SK-N-SH treated with all-trans-retinoic acid at 6 μM for 48 hours (cell line): ENCODE results near the gene OR13A1.
"Not testable (repeated sequence)": the region's sequence is repeated elsewhere in the genome, so short reads cannot be mapped to it uniquely, and the experiment has no call there.

Source experiments
- ATAC-seq: fragments of 200-7000 bp; cut with Tn5 transposase; 3 replicates; pipeline ENCODE4 v1.9.1; 2020; ENCODE audit warnings: mild to moderate bottlenecking, moderate library complexity
- ARNTL ChIP-seq: fragments of 450-650 bp; formaldehyde crosslinking; IDR thresholded peaks from 2 replicates; pipeline ENCODE4 v1.5.0; 2020; ENCODE audit warnings: low read depth, mild to moderate bottlenecking, moderate library complexity, borderline replicate concordance
- CSDC2 ChIP-seq: fragments of 250-450 bp; sonication (Bioruptor Pico); IDR thresholded peaks from 2 replicates; pipeline ENCODE4 v1.5.0; 2020; ENCODE audit warnings: mild to moderate bottlenecking, moderate library complexity
- GLIS3 ChIP-seq: fragments of 250-450 bp; sonication (Bioruptor Pico); IDR thresholded peaks from 2 replicates; pipeline ENCODE4 v1.5.0; 2020; ENCODE audit warnings: mild to moderate bottlenecking, moderate library complexity
- OSR1 ChIP-seq: fragments of 250-450 bp; sonication (Bioruptor Pico); IDR thresholded peaks from 2 replicates; pipeline ENCODE4 v1.8.0; 2022; ENCODE audit warnings: moderate library complexity, mild to moderate bottlenecking, inconsistent platforms
- PPARA ChIP-seq: fragments of 250-450 bp; sonication (Bioruptor Pico); IDR thresholded peaks from 2 replicates; pipeline ENCODE4 v1.5.0; 2020; ENCODE audit warnings: mild to moderate bottlenecking, borderline replicate concordance
- RARB ChIP-seq: fragments of 250-450 bp; sonication (Bioruptor Pico); IDR thresholded peaks from 2 replicates; pipeline ENCODE4 v1.8.0; 2021; ENCODE audit warnings: mild to moderate bottlenecking, moderate library complexity
- SNAI2 ChIP-seq: fragments of 250-450 bp; sonication (Bioruptor Pico); IDR thresholded peaks from 2 replicates; pipeline ENCODE4 v1.5.0; 2020; ENCODE audit warnings: mild to moderate bottlenecking, moderate library complexity
- TCF4 ChIP-seq: fragments of 250-450 bp; sonication (Bioruptor Pico); IDR thresholded peaks from 2 replicates; pipeline ENCODE4 v1.8.0; 2021; ENCODE audit warnings: mild to moderate bottlenecking, moderate library complexity, borderline replicate concordance
- TOX ChIP-seq: fragments of 250-450 bp; sonication (Bioruptor Pico); IDR thresholded peaks from 2 replicates; pipeline ENCODE4 v1.8.0; 2021; ENCODE audit warnings: mild to moderate bottlenecking, moderate library complexity, borderline replicate concordance
- ZC3H10 ChIP-seq: fragments of 250-450 bp; sonication (Bioruptor Pico); IDR thresholded peaks from 2 replicates; pipeline ENCODE4 v1.5.1; 2021; ENCODE audit warnings: mild to moderate bottlenecking, moderate library complexity
- ZFP30 ChIP-seq: fragments of 450-650 bp; formaldehyde crosslinking; IDR thresholded peaks from 2 replicates; pipeline ENCODE4 v1.5.0; 2022; ENCODE audit warnings: mild to moderate bottlenecking, moderate library complexity
- ZNF565 ChIP-seq: fragments of 450-650 bp; formaldehyde crosslinking; conservative IDR thresholded peaks from 2 replicates; pipeline ENCODE4 v1.5.0; 2020; ENCODE audit warnings: low read depth, mild to moderate bottlenecking, moderate library complexity
- ZNF70 ChIP-seq: fragments of 450-650 bp; formaldehyde crosslinking; IDR thresholded peaks from 2 replicates; pipeline ENCODE4 v1.5.0; 2020; ENCODE audit warnings: mild to moderate bottlenecking, moderate library complexity
- ZNF8 ChIP-seq: fragments of 450-650 bp; formaldehyde crosslinking; IDR thresholded peaks from 2 replicates; pipeline ENCODE4 v1.5.0; 2020; ENCODE audit warnings: mild to moderate bottlenecking, moderate library complexity
- TF ChIP-seq, protein P1 (sequence below): fragments of 250-450 bp; sonication (Bioruptor Pico); IDR thresholded peaks from 2 replicates; pipeline ENCODE4 v1.5.1; 2020; ENCODE audit warnings: low read depth, mild to moderate bottlenecking, moderate library complexity
- TF ChIP-seq, protein P2 (sequence below): fragments of 250-450 bp; sonication (Bioruptor Pico); IDR thresholded peaks from 2 replicates; pipeline ENCODE4 v1.5.0; 2020; ENCODE audit warnings: mild to moderate bottlenecking, moderate library complexity
- TF ChIP-seq, protein P3 (sequence below): fragments of 250-450 bp; sonication (Bioruptor Pico); IDR thresholded peaks from 2 replicates; pipeline ENCODE4 v1.8.0; 2020; ENCODE audit warnings: mild to moderate bottlenecking, moderate library complexity, borderline replicate concordance
- TF ChIP-seq, protein P4 (sequence below): fragments of 250-450 bp; sonication (Bioruptor Pico); IDR thresholded peaks from 2 replicates; pipeline ENCODE4 v1.5.1; 2021; ENCODE audit warnings: mild to moderate bottlenecking, moderate library complexity
- TF ChIP-seq, protein P5 (sequence below): fragments of 250-450 bp; sonication (Bioruptor Pico); IDR thresholded peaks from 2 replicates; pipeline ENCODE4 v1.8.0; 2021; ENCODE audit warnings: low read depth, mild to moderate bottlenecking, moderate library complexity, borderline replicate concordance

The OR13A1 gene

DNA sequence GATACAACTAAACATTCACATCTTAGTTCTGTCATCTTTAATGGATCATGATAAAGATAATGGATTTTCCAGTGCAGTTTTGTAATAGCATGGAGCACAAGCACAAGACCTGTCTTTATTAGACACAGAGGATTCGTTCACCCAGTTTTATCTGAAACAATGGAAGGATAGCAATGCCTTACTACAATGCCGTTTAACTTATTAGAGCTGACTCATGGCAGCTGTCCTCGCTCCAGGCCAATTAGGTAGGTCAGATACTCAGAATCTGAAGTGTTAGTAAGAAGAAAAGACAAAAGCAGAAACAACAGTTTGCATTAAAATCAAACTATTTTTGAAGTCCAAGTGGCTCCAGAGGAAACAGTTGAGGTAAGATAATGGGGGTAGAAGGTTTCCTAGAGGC, 12.8 kb downstream of the OR13A1 start (continued):
- TF ChIP-seq, protein P1, sequence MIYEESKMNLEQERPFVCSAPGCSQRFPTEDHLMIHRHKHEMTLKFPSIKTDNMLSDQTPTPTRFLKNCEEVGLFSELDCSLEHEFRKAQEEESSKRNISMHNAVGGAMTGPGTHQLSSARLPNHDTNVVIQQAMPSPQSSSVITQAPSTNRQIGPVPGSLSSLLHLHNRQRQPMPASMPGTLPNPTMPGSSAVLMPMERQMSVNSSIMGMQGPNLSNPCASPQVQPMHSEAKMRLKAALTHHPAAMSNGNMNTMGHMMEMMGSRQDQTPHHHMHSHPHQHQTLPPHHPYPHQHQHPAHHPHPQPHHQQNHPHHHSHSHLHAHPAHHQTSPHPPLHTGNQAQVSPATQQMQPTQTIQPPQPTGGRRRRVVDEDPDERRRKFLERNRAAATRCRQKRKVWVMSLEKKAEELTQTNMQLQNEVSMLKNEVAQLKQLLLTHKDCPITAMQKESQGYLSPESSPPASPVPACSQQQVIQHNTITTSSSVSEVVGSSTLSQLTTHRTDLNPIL = no peak

DNA sequence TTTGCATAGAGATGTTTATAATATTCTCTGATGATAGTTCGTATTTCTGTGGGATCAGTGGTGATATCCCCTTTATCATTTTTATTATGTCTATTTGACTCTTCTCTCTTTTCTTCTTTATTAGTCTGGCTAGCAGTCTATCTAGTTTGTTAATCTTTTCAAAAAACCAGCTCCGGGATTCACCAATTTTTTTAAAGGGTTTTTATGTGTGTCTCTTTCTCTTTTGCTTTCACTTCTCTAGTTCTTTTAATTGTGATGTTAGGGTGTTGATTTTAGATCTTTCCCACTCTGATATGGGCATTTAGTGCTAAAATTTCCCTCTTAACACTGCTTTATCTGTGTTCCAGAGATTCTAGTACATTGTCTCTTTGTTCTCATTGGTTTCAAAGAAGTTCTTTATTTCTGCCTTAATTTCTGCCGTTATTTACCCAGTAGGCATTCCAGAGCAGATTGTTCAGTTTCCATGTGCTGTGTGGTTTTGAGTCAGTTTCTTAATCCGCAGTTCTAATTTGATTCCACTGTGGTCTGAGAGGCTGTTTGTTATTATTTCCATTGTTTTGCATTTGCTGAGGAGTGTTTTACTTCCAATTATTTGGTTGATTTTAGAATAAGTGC, 17.0 kb downstream of the OR13A1 start:
- not testable (repeated sequence) for ATAC-seq

DNA sequence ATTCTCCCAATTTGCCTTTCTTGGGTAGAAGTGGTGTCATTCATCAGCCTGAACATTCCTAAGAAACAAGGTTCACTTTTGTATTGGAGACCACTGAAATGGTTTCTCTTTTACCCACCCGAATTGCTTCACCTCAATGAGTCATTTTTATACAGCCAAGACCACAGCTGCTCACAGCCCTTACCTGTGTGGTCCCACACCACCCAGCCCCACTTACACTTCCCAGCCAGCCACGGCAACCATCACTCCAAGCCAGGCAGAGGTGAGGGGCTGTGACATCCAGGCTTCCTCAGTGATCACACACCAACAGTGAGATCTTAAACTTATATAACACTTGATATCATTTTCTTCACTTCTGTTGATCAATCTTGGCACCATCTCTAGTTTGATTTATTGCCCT, 20.7 kb downstream of the OR13A1 start:
- TF ChIP-seq RARB (no peak), GLIS3 (CRISPR knock-in tag) (no peak), OSR1 (CRISPR knock-in tag) (no peak), PPARA (CRISPR knock-in tag) (no peak), ARNTL (CRISPR knock-in tag) (no peak), ZNF70 (CRISPR knock-in tag) (no peak), TOX (CRISPR knock-in tag) (no peak)
- TF ChIP-seq, protein P1 = no peak
- TF ChIP-seq, protein P2, sequence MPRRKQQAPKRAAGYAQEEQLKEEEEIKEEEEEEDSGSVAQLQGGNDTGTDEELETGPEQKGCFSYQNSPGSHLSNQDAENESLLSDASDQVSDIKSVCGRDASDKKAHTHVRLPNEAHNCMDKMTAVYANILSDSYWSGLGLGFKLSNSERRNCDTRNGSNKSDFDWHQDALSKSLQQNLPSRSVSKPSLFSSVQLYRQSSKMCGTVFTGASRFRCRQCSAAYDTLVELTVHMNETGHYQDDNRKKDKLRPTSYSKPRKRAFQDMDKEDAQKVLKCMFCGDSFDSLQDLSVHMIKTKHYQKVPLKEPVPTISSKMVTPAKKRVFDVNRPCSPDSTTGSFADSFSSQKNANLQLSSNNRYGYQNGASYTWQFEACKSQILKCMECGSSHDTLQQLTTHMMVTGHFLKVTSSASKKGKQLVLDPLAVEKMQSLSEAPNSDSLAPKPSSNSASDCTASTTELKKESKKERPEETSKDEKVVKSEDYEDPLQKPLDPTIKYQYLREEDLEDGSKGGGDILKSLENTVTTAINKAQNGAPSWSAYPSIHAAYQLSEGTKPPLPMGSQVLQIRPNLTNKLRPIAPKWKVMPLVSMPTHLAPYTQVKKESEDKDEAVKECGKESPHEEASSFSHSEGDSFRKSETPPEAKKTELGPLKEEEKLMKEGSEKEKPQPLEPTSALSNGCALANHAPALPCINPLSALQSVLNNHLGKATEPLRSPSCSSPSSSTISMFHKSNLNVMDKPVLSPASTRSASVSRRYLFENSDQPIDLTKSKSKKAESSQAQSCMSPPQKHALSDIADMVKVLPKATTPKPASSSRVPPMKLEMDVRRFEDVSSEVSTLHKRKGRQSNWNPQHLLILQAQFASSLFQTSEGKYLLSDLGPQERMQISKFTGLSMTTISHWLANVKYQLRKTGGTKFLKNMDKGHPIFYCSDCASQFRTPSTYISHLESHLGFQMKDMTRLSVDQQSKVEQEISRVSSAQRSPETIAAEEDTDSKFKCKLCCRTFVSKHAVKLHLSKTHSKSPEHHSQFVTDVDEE (CRISPR knock-in tag) = no peak
- TF ChIP-seq, protein P3, sequence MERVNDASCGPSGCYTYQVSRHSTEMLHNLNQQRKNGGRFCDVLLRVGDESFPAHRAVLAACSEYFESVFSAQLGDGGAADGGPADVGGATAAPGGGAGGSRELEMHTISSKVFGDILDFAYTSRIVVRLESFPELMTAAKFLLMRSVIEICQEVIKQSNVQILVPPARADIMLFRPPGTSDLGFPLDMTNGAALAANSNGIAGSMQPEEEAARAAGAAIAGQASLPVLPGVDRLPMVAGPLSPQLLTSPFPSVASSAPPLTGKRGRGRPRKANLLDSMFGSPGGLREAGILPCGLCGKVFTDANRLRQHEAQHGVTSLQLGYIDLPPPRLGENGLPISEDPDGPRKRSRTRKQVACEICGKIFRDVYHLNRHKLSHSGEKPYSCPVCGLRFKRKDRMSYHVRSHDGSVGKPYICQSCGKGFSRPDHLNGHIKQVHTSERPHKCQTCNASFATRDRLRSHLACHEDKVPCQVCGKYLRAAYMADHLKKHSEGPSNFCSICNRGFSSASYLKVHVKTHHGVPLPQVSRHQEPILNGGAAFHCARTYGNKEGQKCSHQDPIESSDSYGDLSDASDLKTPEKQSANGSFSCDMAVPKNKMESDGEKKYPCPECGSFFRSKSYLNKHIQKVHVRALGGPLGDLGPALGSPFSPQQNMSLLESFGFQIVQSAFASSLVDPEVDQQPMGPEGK (CRISPR knock-in tag) = no peak
- TF ChIP-seq, protein P4, sequence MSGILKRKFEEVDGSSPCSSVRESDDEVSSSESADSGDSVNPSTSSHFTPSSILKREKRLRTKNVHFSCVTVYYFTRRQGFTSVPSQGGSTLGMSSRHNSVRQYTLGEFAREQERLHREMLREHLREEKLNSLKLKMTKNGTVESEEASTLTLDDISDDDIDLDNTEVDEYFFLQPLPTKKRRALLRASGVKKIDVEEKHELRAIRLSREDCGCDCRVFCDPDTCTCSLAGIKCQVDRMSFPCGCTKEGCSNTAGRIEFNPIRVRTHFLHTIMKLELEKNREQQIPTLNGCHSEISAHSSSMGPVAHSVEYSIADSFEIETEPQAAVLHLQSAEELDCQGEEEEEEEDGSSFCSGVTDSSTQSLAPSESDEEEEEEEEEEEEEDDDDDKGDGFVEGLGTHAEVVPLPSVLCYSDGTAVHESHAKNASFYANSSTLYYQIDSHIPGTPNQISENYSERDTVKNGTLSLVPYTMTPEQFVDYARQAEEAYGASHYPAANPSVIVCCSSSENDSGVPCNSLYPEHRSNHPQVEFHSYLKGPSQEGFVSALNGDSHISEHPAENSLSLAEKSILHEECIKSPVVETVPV (CRISPR knock-in tag) = no peak
- TF ChIP-seq, protein P5, sequence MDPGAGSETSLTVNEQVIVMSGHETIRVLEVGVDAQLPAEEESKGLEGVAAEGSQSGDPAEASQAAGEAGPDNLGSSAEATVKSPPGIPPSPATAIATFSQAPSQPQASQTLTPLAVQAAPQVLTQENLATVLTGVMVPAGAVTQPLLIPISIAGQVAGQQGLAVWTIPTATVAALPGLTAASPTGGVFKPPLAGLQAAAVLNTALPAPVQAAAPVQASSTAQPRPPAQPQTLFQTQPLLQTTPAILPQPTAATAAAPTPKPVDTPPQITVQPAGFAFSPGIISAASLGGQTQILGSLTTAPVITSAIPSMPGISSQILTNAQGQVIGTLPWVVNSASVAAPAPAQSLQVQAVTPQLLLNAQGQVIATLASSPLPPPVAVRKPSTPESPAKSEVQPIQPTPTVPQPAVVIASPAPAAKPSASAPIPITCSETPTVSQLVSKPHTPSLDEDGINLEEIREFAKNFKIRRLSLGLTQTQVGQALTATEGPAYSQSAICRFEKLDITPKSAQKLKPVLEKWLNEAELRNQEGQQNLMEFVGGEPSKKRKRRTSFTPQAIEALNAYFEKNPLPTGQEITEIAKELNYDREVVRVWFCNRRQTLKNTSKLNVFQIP = no peak
- ATAC-seq = no peak

DNA sequence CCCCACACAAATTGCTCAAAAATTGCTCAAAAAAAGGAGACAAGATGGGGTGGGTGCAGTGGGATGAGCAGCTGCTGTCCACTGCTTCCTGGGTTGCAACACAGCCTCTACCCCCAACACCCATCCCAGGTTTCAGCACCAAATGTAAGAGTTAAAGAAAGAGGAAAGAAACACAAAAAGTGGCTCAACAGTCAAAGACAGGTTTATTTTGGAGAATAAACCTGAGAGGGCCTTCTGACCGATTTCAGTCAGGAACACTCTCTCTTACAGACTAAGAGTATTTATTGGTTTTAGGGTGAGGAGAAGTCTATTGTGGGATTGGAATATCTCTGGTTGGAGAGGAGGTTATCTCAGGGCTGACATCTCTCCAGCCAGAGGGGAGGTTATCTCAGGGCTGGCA, 28.4 kb downstream of the OR13A1 start:
- ATAC-seq = no peak
- TF ChIP-seq ZNF565 (no peak), TCF4 (CRISPR knock-in tag) (no peak), ZNF8 (CRISPR knock-in tag) (no peak), RARB (no peak), OSR1 (CRISPR knock-in tag) (no peak), ZFP30 (CRISPR knock-in tag) (no peak), TOX (CRISPR knock-in tag) (no peak), CSDC2 (CRISPR knock-in tag) (no peak), ZC3H10 (CRISPR knock-in tag) (no peak), PPARA (CRISPR knock-in tag) (no peak), SNAI2 (CRISPR knock-in tag) (no peak), GLIS3 (CRISPR knock-in tag) (no peak), ZNF70 (CRISPR knock-in tag) (no peak)
- TF ChIP-seq, protein P5 = no peak
- TF ChIP-seq, protein P3 (CRISPR knock-in tag) = no peak
- TF ChIP-seq, protein P4 (CRISPR knock-in tag) = no peak
